ENCODE results near the gene LNP1.

- TF ChIP-seq, protein P1, sequence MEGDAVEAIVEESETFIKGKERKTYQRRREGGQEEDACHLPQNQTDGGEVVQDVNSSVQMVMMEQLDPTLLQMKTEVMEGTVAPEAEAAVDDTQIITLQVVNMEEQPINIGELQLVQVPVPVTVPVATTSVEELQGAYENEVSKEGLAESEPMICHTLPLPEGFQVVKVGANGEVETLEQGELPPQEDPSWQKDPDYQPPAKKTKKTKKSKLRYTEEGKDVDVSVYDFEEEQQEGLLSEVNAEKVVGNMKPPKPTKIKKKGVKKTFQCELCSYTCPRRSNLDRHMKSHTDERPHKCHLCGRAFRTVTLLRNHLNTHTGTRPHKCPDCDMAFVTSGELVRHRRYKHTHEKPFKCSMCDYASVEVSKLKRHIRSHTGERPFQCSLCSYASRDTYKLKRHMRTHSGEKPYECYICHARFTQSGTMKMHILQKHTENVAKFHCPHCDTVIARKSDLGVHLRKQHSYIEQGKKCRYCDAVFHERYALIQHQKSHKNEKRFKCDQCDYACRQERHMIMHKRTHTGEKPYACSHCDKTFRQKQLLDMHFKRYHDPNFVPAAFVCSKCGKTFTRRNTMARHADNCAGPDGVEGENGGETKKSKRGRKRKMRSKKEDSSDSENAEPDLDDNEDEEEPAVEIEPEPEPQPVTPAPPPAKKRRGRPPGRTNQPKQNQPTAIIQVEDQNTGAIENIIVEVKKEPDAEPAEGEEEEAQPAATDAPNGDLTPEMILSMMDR (IDR thresholded peaks at IDR 0.05), result no peak
- no peak for TF ChIP-seq EZH2phosphoT487 (IDR thresholded peaks at IDR 0.05)
- no peak for TF ChIP-seq EZH2 (IDR thresholded peaks at IDR 0.05)
Measured at GRCh38 chr3:100457811-100458210, 56.5 kb downstream of the LNP1 start.

All from neural progenitor cell (in vitro differentiated cells).